ENCODE measurements around the gene NDOR1. TPM values are rescaled to one million over a fixed set of nuclear protein-coding genes. Genes with fewer than 3 reads are reported as not detected.
A peak's percentile ranks its signal among the peaks of the same experiment; 100 is the strongest.

NDOR1 gene
- total and polyA plus RNA-seq, 2 donors (not counting 3 experiments of a cell fraction or from before 2014, with no cell fraction given): 13.5 to 26.7 TPM

DNA sequence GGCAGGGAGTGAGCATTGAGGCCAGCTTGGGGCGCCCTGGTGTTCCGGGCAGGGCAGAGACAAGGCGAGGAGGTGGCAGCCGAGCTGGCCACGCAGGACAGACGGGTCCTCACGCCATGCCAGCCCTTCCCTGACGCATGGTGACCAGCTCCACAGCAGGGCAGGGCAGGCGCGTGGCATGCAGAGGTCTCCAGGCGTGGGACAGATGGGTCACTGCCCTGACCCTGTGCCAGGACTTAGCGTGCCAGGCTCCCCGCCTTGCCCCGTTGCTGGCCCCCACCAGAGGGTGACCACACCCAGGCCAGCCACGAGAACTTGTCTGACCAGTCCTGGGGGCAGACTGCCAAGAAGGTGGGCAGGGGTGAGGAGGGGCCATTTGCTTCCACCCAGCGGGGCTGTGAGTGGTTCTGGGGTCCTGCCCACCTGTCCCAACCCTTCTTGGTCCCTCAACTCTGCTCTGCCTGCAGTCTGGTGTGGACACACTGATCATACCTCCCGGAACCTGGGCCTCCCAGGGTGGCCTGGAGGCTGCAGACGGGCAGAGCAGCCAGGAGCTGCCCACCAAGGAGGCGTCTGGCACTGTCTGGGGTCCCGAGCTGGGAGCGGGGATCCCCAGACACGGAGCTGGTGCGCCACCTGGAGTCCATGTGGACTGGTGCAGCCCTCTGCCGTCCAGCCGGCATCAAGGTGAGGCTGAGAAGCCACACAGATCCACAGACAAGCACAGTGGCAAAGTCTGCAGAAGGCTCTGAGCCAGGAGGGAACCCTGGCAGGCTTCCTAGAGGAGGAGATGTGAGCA lies 21.8 kb downstream of the NDOR1 start, which contains the start of gene RNF224:
TSS of gene RNF224 (plus strand) at position 449 of the 799 bp plus-strand sequence. CDS start 834 bp downstream, outside the sequence.
- Histone ChIP-seq H3K4me2 (ENCODE audit: insufficient read depth, low read length) (no peak within 1 kb of the TSS), H3K9me1 (replicated peaks; ENCODE audit: control insufficient read depth, extremely low read depth, insufficient read depth, low read length) (no peaks in the 10 kb centered on the region), H3K4me3 (replicated peaks in 1 of 3; ENCODE audit: insufficient read depth in 1 of 3, low read depth in 1 of 3, low read length in 3 of 3) (no peak within 1 kb of the TSS), H4K20me1 (replicated peaks; ENCODE audit: control insufficient read depth, extremely low read depth, insufficient read depth, low read length) (no peaks in the 10 kb centered on the region), H3K9ac (replicated peaks; ENCODE audit: extremely low read depth, insufficient read depth, low read length) (no peak within 1 kb of the TSS), H3K36me3 (ENCODE audit: control insufficient read depth in 2 of 2, extremely low read depth in 1 of 2, insufficient read depth in 2 of 2, low read length in 2 of 2) (no peaks in the 10 kb centered on the region), H3K27me3 (ENCODE audit: control insufficient read depth in 2 of 2, insufficient read depth in 2 of 2, low read length in 2 of 2) (no peaks in the 10 kb centered on the region), H3K79me2 (ENCODE audit: control insufficient read depth, insufficient read depth, low read length) (no peaks in the 10 kb centered on the region), H2AFZ (ENCODE audit: low read depth, low read length) (no peak within 1 kb of the TSS), H3K4me1 (ENCODE audit: control insufficient read depth, extremely low read depth, insufficient read depth, low read length) (peaks cover 12% of the 10 kb centered on the region), H3K27ac (ENCODE audit: insufficient read depth, low read depth, low read length) (no peak within 1 kb of the TSS), H3K9me3 (replicated peaks; ENCODE audit: control insufficient read depth, insufficient read depth, low read length) (no peaks in the 10 kb centered on the region)
- TF ChIP-seq, protein P1, sequence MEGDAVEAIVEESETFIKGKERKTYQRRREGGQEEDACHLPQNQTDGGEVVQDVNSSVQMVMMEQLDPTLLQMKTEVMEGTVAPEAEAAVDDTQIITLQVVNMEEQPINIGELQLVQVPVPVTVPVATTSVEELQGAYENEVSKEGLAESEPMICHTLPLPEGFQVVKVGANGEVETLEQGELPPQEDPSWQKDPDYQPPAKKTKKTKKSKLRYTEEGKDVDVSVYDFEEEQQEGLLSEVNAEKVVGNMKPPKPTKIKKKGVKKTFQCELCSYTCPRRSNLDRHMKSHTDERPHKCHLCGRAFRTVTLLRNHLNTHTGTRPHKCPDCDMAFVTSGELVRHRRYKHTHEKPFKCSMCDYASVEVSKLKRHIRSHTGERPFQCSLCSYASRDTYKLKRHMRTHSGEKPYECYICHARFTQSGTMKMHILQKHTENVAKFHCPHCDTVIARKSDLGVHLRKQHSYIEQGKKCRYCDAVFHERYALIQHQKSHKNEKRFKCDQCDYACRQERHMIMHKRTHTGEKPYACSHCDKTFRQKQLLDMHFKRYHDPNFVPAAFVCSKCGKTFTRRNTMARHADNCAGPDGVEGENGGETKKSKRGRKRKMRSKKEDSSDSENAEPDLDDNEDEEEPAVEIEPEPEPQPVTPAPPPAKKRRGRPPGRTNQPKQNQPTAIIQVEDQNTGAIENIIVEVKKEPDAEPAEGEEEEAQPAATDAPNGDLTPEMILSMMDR (IDR thresholded peaks at IDR 0.05; ENCODE audit: extremely low read depth in 1 of 2, insufficient read depth in 1 of 2, low read depth in 1 of 2, low read length in 2 of 2): peak; percentile 86 to 95
- TF ChIP-seq POLR2A (IDR thresholded peaks at IDR 0.05; ENCODE audit: low read depth, low read length): no peak
- dilution Hi-C loops (cut with MboI; ENCODE audit: extremely low pct_ligation_motif_present, low sequenced_read_pairs): no loop called here
- CTCF ChIA-PET: interaction anchor here (0.6 to 6.3 kb wide), 31 partner anchors 10 to 380 kb away, joined by 3 to 63 read pairs (median 5); partner anchors contain the start of genes ANAPC2, DPP7, NPDC1 and SSNA1
- FAIRE-seq (peak; percentile 90), DNase-seq (ENCODE audit: low read depth, low spot score) (peak; percentile 68)
- intact Hi-C loops (cut with micrococcal nuclease): loop anchor here (1.0 to 2.0 kb wide), 3 partner anchors 50 to 181 kb away; partner anchors contain the start of gene NPDC1
- BruUV-seq (replicated peaks): no TSS peak
- POLR2A ChIA-PET: interaction anchor here (0.6 kb wide), 2 partner anchors 14 to 24 kb away, joined by 4 to 5 read pairs; partner anchors contain the start of gene TUBB4B

Measured in endothelial cell of umbilical vein (primary cell).